Stimulated activated CD8-positive, alpha-beta memory T cell treated with anti-CD3 and anti-CD28 coated beads, Interleukin-12 subunit alpha, Interleukin-12 subunit beta, amount 100 ng/mL, for 24 hours (primary cell): Measurements from ENCODE around the gene EDA.

Experiments used
- DNase-seq: peaks from one replicate; pipeline ENCODE4 v3.0.0-alpha.2; 2020; ENCODE audit errors: extremely low read depth

EDA gene

DNA sequence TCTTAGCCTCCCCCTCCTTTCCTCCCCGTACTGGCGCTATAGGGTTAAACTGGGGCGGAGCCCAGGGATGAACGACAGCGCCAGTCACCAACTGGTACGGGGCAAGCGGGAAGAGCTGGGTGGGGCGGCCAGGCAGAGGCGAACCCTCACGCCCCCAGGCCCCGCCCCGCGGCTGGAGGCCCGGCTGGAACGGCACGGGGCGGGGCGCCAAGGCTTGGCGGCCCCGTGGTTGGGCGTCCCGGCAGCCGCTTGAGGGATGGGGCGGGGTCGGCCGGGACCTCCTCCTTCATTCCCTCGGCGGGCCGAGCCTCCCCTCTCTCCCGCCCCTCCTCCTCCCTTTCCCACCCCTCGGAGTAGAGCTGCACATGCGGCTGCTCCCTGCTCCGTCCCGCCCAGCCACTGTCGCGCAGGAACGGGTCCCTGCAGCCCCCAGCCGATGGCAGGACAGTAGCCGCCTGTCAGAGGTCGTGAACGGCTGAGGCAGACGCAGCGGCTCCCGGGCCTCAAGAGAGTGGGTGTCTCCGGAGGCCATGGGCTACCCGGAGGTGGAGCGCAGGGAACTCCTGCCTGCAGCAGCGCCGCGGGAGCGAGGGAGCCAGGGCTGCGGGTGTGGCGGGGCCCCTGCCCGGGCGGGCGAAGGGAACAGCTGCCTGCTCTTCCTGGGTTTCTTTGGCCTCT lies at the start of gene EDA:
Gene EDA (plus strand): TSS at position 335 of the 678 bp plus-strand sequence.
- peak; percentile 35 for DNase-seq

DNA sequence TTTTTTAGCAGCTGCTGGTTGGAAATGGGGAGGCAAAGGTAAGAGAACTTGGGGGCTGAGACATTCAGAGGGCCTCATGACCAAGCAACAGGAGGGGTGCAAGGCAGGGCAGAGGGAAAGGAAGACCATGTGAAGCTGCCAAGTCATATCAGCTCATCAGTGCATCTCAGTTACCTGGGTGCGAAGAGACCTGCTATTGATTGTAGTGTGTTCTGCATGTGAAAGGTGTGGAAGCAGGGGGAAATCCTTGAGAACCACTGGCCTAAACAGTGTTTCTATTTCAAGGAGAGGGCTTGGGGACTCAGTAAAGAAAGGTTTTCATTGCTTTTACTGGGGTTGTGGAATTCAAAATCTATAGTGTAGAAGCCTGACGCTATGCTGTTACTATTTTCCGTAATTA lies 47.1 kb upstream of the EDA start:
- no peak for DNase-seq

DNA sequence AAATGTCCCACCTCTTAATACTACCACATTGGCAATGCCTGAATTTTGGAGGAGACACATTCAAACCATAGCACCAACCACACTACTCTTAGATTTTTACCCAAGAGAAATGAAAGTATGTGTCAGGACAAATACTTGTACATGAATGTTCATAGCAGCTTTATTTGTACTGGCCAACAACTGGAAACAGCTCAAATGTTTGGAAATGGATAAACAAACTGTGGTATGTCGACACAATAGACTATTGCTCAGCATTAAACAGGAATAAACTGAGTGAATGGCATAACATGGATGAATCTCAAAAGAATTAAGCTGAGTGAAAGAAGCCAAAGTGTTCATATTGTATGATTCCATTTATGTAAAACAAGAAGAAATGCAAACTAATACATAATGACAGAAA lies 18.5 kb upstream of the EDA start:
- no peak for DNase-seq

DNA sequence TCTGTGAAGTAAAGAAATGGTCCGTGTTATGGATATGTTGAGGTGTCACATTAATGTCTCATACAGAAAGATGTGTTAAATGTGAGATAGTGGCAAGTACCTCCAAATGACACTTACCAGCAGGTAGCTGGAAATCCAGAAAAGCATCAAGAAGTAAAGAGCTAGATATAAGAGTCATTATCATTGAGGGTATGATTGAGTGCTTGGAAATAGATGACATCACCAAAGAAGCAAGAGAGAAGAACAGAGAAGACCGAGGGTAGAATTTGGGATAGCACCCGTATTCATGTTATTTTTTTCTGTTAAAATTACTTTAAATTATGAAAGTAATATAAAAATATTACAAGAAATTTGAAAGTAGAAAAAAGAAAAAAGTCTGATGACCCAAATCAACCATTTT lies 15.7 kb upstream of the EDA start:
- DNase-seq: no peak

DNA sequence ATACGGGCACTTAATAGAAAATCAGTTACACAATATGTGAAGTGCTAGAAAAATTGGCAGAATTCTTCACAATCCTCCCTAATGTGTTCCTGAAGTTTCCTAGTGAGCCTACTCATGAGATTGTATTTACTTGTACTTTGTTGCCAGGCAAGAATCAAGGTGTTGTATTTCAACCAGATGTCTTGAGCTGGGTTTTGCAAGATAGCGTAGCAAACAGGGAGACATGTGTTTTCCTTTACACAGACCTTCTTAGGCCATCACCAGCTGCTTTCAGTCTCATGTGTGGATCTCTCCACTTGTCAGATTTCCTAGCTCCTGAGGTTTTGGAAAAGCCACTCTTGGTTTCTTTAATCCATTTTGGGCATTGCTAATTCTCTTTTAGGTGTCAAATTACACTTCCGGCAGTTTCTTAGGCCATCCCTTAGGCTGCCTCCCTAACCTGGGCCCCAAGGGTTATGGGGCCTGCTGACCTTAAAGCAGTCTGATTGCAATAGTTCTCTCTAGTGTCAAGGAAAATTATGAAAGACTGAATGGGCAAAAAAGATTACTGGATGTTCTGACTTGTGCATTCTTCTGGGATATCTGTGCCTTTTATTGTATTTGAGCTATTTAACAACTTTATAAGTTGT lies 12.2 kb upstream of the EDA start:
- no peak for DNase-seq

DNA sequence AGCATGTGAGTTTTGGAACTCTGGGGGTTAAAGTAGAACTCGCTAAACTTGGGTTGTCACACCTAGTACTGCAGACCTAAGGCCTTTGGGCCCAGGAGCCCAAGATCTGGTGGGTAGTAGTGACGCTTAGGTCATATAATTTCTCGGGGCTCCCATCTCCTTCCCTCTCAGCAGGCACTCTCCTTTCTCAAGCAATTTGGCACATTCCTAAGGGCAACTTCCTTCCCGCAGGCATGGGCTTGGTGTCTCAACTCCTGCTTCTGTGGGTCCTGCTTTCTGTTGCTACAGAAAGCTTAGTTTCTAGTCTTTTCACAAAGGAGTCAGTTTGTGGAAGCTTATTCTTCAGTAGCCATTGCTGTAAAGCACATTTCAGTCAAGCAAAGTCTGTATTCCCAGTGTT lies 10.4 kb upstream of the EDA start:
- DNase-seq: no peak

DNA sequence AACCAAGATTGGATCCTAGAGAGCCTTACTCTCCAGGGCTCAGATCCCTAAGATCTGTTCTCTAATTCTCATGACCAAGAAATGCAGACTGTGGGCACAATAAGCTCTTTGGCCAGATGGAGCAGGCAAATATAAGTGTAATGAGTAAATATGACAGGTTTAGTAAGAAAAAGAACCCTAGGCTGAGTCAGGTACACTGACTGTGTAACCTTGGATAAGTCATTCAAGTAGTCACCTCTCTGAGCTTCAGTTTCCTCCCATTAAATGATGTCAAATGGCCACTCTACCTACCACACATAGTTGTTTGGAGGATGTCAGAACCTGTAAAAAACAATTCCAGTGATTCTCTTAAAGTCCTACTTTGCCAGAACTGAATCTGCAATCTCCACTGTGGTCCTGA lies 8.3 kb upstream of the EDA start:
- no peak for DNase-seq

DNA sequence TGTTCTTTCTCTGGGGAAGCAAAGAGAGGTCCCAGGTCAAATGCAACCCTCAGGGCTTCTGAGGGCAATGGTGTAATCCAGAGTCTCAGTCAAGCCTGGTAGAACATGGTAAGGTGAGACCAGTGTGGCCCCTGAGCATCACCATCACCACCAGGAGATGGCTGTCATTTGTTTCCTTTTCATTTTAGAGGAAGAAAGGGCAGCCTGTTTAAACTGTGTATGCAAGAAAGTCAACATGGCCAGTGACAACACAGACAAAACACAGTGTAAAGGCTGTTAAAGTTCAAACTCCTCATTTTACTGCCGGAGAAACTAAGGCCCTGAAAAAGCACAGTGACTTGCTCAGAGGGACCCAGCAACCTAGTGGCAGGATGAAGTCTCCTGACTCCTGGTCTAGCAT lies 2.0 kb upstream of the EDA start:
- no peak for DNase-seq

DNA sequence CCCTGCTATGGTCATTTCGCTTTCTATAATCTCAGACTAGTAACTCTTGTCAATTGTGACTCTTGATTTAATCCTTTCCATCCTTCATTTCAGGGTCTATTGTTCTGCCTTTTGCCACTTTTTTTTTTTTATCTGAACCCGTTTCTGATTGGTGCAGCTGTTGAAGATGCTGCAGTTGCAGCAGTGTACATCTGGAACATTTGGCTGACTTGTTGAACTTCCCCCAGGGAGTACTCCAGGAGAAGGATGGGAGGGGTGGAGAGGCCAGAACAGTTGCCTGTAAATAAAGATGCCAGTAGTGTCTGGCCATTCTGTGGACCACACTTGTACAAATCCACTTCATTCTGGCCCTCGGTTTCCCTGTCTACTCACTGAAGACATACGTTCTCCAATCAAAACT lies 1.0 kb upstream of the EDA start:
- DNase-seq: no peak

DNA sequence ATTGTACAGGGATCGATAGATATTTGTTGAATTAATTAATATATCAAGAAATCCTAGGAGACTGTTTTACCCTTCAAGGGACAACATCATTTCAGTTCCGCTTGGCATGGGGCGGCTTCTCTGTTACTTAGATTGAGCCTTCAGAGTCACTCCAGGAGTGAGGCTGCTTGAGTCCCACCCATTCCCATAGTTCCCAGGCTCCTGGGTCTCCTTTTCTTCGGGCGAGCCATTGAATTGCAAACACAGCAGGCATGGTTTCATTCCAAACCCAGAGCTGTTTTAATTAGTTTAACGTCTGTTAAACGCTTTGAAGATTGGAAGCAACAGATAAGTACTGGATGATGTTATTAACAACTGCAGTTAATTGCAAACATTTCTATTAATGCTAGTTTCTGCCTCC lies 571 bp upstream of the EDA start:
- DNase-seq: no peak

DNA sequence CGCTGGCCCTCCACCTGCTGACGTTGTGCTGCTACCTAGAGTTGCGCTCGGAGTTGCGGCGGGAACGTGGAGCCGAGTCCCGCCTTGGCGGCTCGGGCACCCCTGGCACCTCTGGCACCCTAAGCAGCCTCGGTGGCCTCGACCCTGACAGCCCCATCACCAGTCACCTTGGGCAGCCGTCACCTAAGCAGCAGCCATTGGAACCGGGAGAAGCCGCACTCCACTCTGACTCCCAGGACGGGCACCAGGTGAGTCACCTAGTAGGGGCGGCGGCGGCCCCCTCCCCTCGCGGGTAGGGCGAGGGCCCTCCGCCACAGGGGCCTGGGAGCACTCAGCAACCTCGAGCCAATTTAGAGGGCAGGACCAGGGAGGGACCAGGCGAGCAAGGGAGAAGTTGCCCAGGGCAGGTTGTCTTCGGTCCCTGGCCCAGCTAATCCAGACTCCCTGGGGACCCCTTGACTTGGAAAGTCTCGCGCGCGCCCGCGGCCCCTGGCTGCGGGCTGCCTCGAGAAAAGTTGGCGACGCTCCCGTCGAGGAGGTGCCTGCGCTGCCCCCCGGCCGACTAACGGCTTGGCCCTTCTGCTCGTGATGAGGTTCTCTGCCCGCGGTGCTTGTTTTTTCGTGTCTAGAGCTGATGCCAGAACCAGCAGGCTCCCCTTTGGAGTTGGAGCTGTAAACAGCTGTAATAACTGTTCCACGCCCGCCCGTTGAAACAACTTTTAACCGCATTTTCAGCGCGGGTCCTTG lies 717 bp downstream of the EDA start:
- DNase-seq: no peak

DNA sequence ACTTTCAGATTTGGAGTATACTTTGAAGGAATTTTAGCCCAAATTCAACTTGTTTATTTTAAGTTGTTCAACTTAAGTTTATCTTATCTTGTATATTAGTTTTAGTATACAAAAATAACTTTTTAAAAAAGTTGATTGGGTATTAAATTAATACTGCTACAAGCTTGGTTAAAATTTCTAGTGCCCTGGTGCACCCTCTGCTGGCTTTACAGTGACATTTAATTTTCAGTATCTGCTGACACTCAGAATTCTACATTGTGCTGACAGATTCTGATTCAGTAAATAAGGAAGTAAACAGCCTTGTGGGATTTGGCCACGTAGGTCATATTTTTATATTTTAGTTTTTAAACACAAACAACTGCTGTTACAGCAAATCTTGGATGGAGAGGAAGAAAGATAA lies 2.9 kb downstream of the EDA start:
- no peak for DNase-seq

DNA sequence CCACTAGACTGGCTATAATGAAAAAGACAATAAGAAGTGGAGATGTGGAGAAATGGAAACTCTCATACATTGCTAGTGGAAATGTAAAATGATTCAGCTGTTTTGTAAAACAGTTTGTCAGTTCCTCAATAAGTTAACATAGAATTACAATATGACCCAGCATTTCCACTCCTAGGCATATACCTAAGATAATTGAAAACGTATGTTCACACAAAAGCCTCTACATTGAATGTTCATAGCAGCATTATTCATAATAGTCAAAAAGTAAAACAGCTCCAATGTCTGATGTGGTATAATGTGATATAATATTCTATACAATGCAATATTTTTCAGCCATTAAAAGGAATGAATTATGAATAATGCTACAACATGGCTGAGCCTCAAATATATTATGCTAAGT lies 10.2 kb downstream of the EDA start:
- no peak for DNase-seq

DNA sequence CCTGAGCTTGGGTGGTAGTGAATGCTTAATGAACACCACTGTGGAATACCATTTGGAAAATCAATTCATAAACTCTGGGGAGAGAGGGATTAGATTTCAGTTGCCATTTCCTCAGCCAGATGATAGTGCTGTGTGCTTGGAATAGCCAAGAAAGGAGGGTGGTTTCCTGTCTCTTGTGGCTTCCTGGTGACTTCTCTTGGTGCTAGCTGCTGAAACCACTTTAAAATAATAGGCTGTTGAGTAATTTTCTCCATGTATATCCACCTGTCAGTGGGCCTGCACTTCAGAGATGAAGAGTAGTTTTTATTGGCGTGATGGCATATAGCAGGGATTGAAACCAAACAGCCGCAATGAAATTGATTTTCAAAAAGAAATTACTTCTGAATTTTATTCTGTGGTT lies 11.8 kb downstream of the EDA start:
- DNase-seq: no peak

DNA sequence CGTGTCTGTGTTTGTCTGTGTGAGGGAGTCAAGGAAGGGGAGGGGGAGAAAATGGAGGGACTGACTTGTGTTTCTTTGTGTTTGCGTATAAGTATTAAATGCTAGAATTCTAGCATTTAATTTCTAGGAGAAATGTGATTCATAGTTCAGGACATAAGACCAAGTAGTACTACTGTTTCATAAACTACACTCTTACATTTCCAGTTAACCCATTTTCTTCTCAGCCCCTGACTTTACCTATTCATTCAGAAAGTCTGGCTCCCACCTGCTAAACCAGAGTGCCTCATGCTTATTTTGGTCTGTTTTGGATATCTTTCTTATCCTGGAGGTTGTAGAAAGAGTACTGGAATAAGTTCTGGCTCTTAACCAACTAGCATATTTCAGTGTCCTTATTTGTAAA lies 14.2 kb downstream of the EDA start:
- DNase-seq: no peak

DNA sequence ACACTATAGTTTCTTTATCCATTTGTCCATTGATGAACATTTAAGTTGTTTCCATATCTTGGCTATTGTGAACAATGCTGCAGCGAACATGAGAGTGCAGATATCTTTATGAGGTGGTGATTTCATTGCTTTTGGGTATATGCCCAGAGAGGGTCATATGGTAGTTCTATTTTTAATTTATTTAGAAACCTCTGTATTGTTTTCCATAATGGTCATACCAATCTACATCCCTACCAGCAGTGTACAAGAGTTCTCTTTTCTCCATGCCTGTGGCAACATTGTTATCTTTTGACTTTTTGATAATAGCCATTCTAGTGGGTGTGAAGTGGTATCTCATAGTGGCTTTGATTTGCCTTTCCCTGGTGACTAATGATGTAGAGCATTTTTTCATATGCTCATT lies 48.8 kb downstream of the EDA start:
- DNase-seq: no peak

DNA sequence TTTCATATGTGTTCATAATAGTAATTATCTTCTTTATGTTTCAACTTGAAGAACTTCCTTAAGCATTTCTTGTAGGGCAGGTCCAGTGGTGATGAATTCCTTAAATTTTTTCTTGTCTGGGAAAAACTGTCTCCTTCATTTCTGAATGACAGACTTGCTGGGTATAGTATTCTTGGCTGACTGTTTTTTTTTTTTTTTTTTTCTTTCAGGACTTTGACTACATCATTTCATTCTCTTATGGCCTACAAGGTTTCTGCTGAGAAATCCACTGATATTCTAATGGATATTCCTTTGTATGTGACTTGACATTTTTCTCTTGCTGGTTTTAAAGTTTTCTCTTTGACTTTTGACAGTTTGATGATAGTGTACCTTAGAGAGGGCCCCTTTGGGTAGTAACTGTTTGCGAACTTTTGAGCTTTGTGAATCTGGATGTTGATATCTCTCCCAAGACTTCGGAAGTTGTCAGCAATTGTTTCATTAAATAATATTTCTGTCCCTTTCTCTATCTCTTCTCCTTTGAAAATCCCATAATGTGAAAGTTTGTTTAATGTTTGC lies 54.2 kb downstream of the EDA start:
- DNase-seq: no peak

DNA sequence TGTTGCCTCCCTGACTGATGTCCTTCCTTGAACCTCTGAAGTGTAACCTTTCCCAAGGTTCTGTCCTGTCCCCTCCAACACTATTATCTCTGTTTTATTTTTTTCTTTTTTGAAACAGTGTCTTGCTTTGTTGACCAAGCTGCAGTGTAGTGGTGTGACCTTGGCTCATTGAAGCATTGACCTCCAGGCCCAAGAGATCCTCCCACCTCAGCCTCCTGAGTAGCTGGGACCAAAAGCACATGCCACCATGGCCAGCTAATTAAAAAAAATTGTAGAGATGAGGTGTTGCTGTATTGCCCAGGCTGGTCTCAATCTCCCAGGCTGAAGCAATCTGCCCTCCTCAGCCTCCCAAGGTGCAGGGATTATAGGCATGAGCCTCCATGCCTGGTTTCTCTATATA lies 59.0 kb downstream of the EDA start:
- DNase-seq: no peak

DNA sequence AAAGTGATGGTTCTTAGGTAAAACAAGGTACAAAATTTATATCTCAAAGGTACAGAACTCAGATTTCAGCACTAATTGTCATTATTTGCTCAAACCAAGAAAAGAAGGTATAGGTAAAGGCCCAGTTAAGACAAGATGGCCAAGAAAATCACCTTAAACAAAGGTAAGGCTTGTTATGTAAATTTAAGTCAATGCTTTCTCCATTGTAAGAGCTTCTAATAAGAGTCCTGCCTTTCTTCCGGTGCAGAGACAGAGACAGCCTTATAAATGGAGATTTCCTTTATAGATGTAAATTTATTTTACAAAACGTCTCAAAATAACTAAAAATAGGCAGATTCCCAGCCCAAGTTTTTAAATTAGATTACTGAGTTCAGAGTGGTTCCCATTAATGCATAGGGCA lies 89.9 kb downstream of the EDA start:
- DNase-seq: no peak

DNA sequence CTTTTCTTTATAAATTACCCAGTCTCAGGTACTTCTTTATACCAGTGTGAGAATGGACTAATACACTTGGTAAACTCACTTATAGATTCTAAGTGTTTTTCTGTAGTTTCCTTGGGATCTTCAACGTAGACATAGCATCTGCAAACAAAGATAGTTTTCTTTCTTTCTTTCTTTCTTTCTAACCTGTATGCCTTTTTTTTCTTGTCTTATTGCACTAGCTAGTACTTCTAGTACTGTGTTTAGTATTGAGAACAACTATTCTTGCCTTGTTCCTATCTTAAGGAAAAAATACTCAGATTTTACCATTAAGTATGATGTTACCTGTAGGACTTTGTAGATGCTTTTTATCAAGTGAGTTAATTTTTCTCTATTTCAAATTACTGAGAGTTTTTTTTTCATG lies 102.2 kb downstream of the EDA start:
- DNase-seq: no peak

DNA sequence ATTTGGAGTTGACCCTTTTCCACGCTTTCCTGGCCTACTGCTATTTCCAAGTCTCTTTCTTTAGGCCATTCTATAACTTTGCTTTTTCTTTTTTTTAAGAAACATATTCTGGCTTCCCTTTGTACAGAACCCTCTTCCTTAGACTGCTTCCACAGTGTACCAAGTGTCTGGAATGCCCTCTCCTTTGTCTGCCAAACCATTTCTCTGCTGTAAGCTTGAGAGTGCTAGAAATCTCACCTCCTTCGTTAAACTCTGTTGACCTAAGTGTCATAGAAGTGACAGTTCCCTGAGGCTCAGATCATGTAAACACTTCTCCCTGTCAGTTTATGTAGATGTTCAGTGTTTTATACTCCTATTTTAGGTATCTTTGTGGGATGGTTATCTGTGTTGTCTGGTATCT lies 108.4 kb downstream of the EDA start:
- no peak for DNase-seq

DNA sequence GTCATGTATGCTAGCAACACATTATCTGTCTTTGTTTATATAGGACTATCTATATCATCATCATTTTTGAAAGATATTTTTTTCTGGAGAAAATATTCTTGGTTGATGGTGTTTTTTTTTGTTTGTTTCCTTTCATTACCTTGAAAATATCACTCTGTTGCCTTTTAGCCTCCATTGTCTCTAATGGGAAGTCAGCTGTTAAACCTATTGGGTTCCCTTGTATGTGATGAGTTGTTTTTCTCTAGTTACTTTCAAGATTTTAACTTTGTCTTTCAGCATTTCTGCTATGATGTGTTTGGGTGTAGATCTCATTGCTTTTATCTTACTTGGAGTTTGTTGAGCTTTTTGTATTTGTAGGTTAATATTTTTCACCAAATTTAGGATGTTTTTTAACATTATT lies 124.4 kb downstream of the EDA start:
- DNase-seq: no peak

DNA sequence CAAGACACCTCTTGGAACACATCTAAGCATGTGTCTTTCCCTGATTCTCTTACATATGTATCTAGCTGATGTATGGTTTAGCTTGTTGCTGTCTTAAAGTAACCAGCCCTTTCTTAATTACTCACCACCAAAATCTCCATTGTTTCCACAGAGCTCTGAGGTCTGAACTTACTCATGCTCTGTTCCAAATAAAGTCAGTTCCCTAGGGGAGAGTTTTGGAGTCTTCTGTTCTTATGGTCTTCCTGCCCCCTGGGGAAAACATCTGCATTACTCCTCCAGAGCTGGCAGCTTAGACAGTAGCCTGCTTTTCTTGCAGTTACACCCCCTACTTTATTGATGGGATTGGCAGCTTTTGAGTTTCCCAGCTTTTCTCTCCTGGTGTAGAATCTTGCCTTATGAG lies 125.8 kb downstream of the EDA start:
- no peak for DNase-seq
